Endothelial cell of umbilical vein (primary cell): ENCODE data around the gene PAPPA. TPM values are rescaled to one million over a fixed set of nuclear protein-coding genes. Genes with fewer than 3 reads are reported as not detected.

Experiments
- BruUV-seq: library from RNA; stranded (reverse); fragments of 400-500 nt; replicated peaks from 2 replicates; lab custom pipeline; 2021; lab: Mats Ljungman, UMichigan
- CTCF ChIA-PET: fragments of 300-600, 350-600 bp; sonication (Branson Sonifier 250); formaldehyde crosslinking; loops from one replicate; lab custom pipeline; 2021; ENCODE audit warnings: antibody characterized with exemption, inconsistent platforms; lab: Charles Lee
- POLR2A ChIA-PET: fragments of 300-600, 350-600 bp; sonication (Branson Sonifier 250); formaldehyde crosslinking; loops from one replicate; lab custom pipeline; 2021; ENCODE audit warnings: antibody characterized with exemption, inconsistent platforms; lab: Charles Lee
- DNase-seq: peaks from one replicate; pipeline ENCODE4 v3.0.0-alpha.2; 2011; ENCODE audit warnings: low read depth, low spot score
- FAIRE-seq: peaks from 2 replicates; lab custom pipeline; 2011; peaks lifted over from hg19 to GRCh38; lab: Jason Lieb, UNC
- H2AFZ ChIP-seq: 2 replicates; pipeline ENCODE4 v1.6.0; 2012; ENCODE audit warnings: low read depth, low read length, control low read depth, inconsistent platforms
- H3K27ac ChIP-seq: 2 replicates; pipeline ENCODE4 v1.5.1; 2011; ENCODE audit warnings: low read depth, mild to moderate bottlenecking, control low read depth, low read length, moderate library complexity; ENCODE audit not compliant: insufficient read depth
- H3K27me3 ChIP-seq, 2 experiments: 2 replicates each; pipeline versions ENCODE4 v1.6.0 to v1.6.1; 2011; ENCODE audit warnings: low read length in 2 of 2, mixed read lengths in 1 of 2; ENCODE audit not compliant: control insufficient read depth in 2 of 2, insufficient read depth in 2 of 2
- H3K36me3 ChIP-seq, 2 experiments: 2 replicates in 1 of 2; 3 replicates in 1 of 2; pipeline ENCODE4 v1.5.1; 2011; ENCODE audit warnings: low read length in 2 of 2, mild to moderate bottlenecking in 1 of 2, moderate library complexity in 1 of 2; ENCODE audit not compliant: control insufficient read depth in 2 of 2, insufficient read depth in 2 of 2; ENCODE audit errors: extremely low read depth in 1 of 2
- H3K4me1 ChIP-seq: 3 replicates; pipeline ENCODE4 v1.5.1; 2011; ENCODE audit warnings: mild to moderate bottlenecking, low read length; ENCODE audit not compliant: control insufficient read depth, insufficient read depth; ENCODE audit errors: extremely low read depth
- H3K4me2 ChIP-seq: 2 replicates; pipeline ENCODE4 v1.6.1; 2011; ENCODE audit warnings: low read length, control low read depth, mixed read lengths; ENCODE audit not compliant: insufficient read depth
- H3K4me3 ChIP-seq, 3 experiments: fragments of 200-600 bp in 1 of 3; sonication (generic), shearing (Covaris generic) in 1 of 3; replicated peaks in 1 of 3; 2 replicates each; pipeline ENCODE4 v1.5.1; 2011 to 2016; ENCODE audit warnings: control low read depth in 3 of 3, low read length in 3 of 3, mild to moderate bottlenecking in 2 of 3, inconsistent platforms in 1 of 3, low read depth in 1 of 3, moderate library complexity in 1 of 3; ENCODE audit not compliant: insufficient read depth in 1 of 3
- H3K79me2 ChIP-seq: 2 replicates; pipeline ENCODE4 v1.6.0; 2012; ENCODE audit warnings: low read length, inconsistent platforms; ENCODE audit not compliant: control insufficient read depth, insufficient read depth
- H3K9ac ChIP-seq: replicated peaks from 2 replicates; pipeline ENCODE3; 2011; ENCODE audit warnings: low read length, control low read depth; ENCODE audit not compliant: insufficient read depth; ENCODE audit errors: extremely low read depth
- H3K9me1 ChIP-seq: replicated peaks from 3 replicates; pipeline ENCODE4 v1.6.0; 2011; ENCODE audit warnings: mild to moderate bottlenecking, low read length; ENCODE audit not compliant: control insufficient read depth, insufficient read depth; ENCODE audit errors: extremely low read depth
- H3K9me3 ChIP-seq: replicated peaks from 2 replicates; pipeline ENCODE4 v1.5.1; 2012; ENCODE audit warnings: low read length, inconsistent platforms; ENCODE audit not compliant: control insufficient read depth, insufficient read depth
- H4K20me1 ChIP-seq: replicated peaks from 2 replicates; pipeline ENCODE3; 2011; ENCODE audit warnings: mild to moderate bottlenecking, low read length; ENCODE audit not compliant: control insufficient read depth, insufficient read depth; ENCODE audit errors: extremely low read depth
- CTCF ChIP-seq, 2 donors: IDR thresholded peaks; 1 replicate in 1 of 2; 2 replicates in 1 of 2; pipeline ENCODE4 v1.5.1; 2011; ENCODE audit warnings: low read length in 2 of 2, mild to moderate bottlenecking in 2 of 2, moderate library complexity in 2 of 2, control low read depth in 1 of 2, inconsistent platforms in 1 of 2, low read depth in 1 of 2; ENCODE audit not compliant: insufficient read depth in 1 of 2; ENCODE audit errors: extremely low read depth in 1 of 2
- EZH2 ChIP-seq: IDR thresholded peaks from 2 replicates; pipeline ENCODE4 v1.6.1; 2012; ENCODE audit warnings: borderline replicate concordance, low read depth, mild to moderate bottlenecking, moderate library complexity, low read length, inconsistent platforms; ENCODE audit not compliant: severe bottlenecking
- FOS ChIP-seq: IDR thresholded peaks from 2 replicates; pipeline ENCODE4 v1.6.1; 2011; ENCODE audit warnings: mild to moderate bottlenecking, low read length, moderate library complexity, borderline replicate concordance; ENCODE audit not compliant: insufficient read depth
- GATA2 ChIP-seq: IDR thresholded peaks from 2 replicates; pipeline ENCODE4 v1.7.0; 2011; ENCODE audit warnings: low read depth, mild to moderate bottlenecking, moderate library complexity, mixed read lengths, low read length; ENCODE audit not compliant: insufficient read length, insufficient read depth
- JUN ChIP-seq: IDR thresholded peaks from 2 replicates; pipeline ENCODE4 v1.6.1; 2011; ENCODE audit warnings: borderline replicate concordance, low read depth; ENCODE audit not compliant: insufficient read length, insufficient read depth
- MAX ChIP-seq: IDR thresholded peaks from 2 replicates; pipeline ENCODE4 v1.6.1; 2011; ENCODE audit not compliant: insufficient read depth, insufficient read length
- MYC ChIP-seq: IDR thresholded peaks from one replicate; pipeline ENCODE4 v1.6.1; 2011; ENCODE audit warnings: mild to moderate bottlenecking, low read depth, low read length
- POLR2A ChIP-seq: IDR thresholded peaks from 2 replicates; pipeline ENCODE4 v1.6.1; 2012; ENCODE audit warnings: low read depth, mild to moderate bottlenecking, control low read depth, low read length
- POLR2AphosphoS5 ChIP-seq: IDR thresholded peaks from 2 replicates; pipeline ENCODE4 v1.6.1; 2012; ENCODE audit warnings: low read depth, mild to moderate bottlenecking, control low read depth, low read length, moderate library complexity; ENCODE audit not compliant: insufficient read depth
- dilution Hi-C: fragments of 300-500 bp; cut with MboI; formaldehyde crosslinking; loops from one replicate; pipeline ENCODE4 v1.15.0; 2019; ENCODE audit warnings: low sequenced_read_pairs; ENCODE audit not compliant: extremely low pct_ligation_motif_present
- intact Hi-C: fragments of 100-400 bp; cut with micrococcal nuclease; formaldehyde crosslinking; loops from one replicate; pipeline ENCODE4 v1.10.0; 2022
- polyA plus RNA-seq, 4 experiments: library from polyadenylated mRNA; depleted of rRNA in 3 of 4; stranded (reverse) in 3 of 4; unstranded in 1 of 4; fragments of >200 nt; gene quantifications; 2 replicates each; pipeline versions ENCODE4 v1.2.1 to v1.2.3, GENCODE V29; 2011 to 2012; ENCODE audit warnings: missing spikeins in 1 of 4
- total RNA-seq: library from RNA; stranded (reverse); gene quantifications from 2 replicates; pipeline ENCODE4 v1.2.3, GENCODE V29; 2021

Gene PAPPA
- total and polyA plus RNA-seq, 2 donors (not counting 3 experiments of a cell fraction or from before 2014, with no cell fraction given) = 0.13 to 0.41 TPM

GRCh38 chr9:116344416-116344815 lies 190.8 kb downstream of the PAPPA start:
- FAIRE-seq (no peak), DNase-seq (no peak)
- no peak for TF ChIP-seq EZH2
- TF ChIP-seq JUN = no peak
- TF ChIP-seq POLR2A = no peak
- TF ChIP-seq CTCF (IDR thresholded peaks at IDR 0.05; ENCODE audit: extremely low read depth in 1 of 2, insufficient read depth in 1 of 2, low read depth in 1 of 2, low read length in 2 of 2) = no peak
- TF ChIP-seq MYC = no peak
- TF ChIP-seq POLR2AphosphoS5 = no peak
- no peak for TF ChIP-seq FOS
- TF ChIP-seq GATA2 = no peak
- no peak for TF ChIP-seq MAX
- Histone ChIP-seq H2AFZ (no peak overlapping the region), H3K27me3 (no peaks in the 10 kb centered on the region), H3K27ac (no peak overlapping the region), H3K9me1 (no peaks in the 10 kb centered on the region), H3K36me3 (no peaks in the 10 kb centered on the region), H3K4me1 (no peaks in the 10 kb centered on the region), H4K20me1 (no peaks in the 10 kb centered on the region), H3K9me3 (no peaks in the 10 kb centered on the region), H3K9ac (no peak overlapping the region), H3K4me2 (no peak overlapping the region), H3K79me2 (no peaks in the 10 kb centered on the region), H3K4me3 (no peak overlapping the region)
- CTCF ChIA-PET = no interaction called here
- POLR2A ChIA-PET = no interaction called here
- BruUV-seq = no TSS peak
- dilution Hi-C loops = no loop called here
- intact Hi-C loops = no loop called here
